PFSK-1 (cell line): ENCODE measurements around the gene SLC39A7.

ENCODE experiments used
- FOXP2 ChIP-seq: optimal IDR thresholded peaks from 2 replicates; pipeline ENCODE3; 2011; ENCODE audit warnings: borderline replicate concordance, control low read depth, inconsistent platforms; ENCODE audit not compliant: insufficient read depth; ENCODE audit errors: extremely low read length, extremely low read depth
- POLR2AphosphoS5 ChIP-seq: IDR thresholded peaks from 2 replicates; pipeline ENCODE4 v1.6.1; 2012; ENCODE audit warnings: low read depth, mild to moderate bottlenecking, control low read depth, low read length, moderate library complexity
- REST ChIP-seq, 2 experiments: IDR thresholded peaks; 2 replicates each; pipeline versions ENCODE4 v1.6.1 to v1.8.0; 2011 to 2012; ENCODE audit warnings: low read depth in 2 of 2, low read length in 2 of 2, control low read depth in 1 of 2, inconsistent platforms in 1 of 2, mild to moderate bottlenecking in 1 of 2, moderate library complexity in 1 of 2; ENCODE audit not compliant: insufficient read depth in 1 of 2
- SIN3A ChIP-seq: IDR thresholded peaks from 2 replicates; pipeline ENCODE4 v1.6.1; 2012; ENCODE audit warnings: mild to moderate bottlenecking, low read length, moderate library complexity, borderline replicate concordance; ENCODE audit not compliant: insufficient read depth
- TAF1 ChIP-seq: IDR thresholded peaks from 2 replicates; pipeline ENCODE4 v1.6.1; 2012; ENCODE audit warnings: low read length, control low read depth, borderline replicate concordance; ENCODE audit not compliant: insufficient read depth

The SLC39A7 gene

GRCh38 chr6:33191383-33192104 is 9.1 kb upstream of the SLC39A7 start:
- no peak for TF ChIP-seq SIN3A
- no peak for TF ChIP-seq FOXP2
- no peak for TF ChIP-seq POLR2AphosphoS5
- TF ChIP-seq TAF1, result no peak
- no peak for TF ChIP-seq REST (IDR thresholded peaks at IDR 0.05; ENCODE audit: insufficient read depth in 1 of 2, low read depth in 2 of 2, low read length in 2 of 2)

- TF ChIP-seq POLR2AphosphoS5, result no peak
- TF ChIP-seq SIN3A, result no peak
- no peak for TF ChIP-seq FOXP2
- no peak for TF ChIP-seq REST (IDR thresholded peaks at IDR 0.05; ENCODE audit: insufficient read depth in 1 of 2, low read depth in 2 of 2, low read length in 2 of 2)
- no peak for TF ChIP-seq TAF1
Measured at GRCh38 chr6:33192105-33192646, 8.5 kb upstream of the SLC39A7 start, which contains the start of gene COL11A2. Gene COL11A2 (minus strand): TSS chr6:33192467. CDS start chr6:33192240, 227 bp downstream.

GRCh38 chr6:33192671-33193602 is 7.7 kb upstream of the SLC39A7 start:
- TF ChIP-seq REST (IDR thresholded peaks at IDR 0.05; ENCODE audit: insufficient read depth in 1 of 2, low read depth in 2 of 2, low read length in 2 of 2) (no peak), SIN3A (no peak), TAF1 (no peak), FOXP2 (no peak), POLR2AphosphoS5 (no peak)

GRCh38 chr6:33193619-33194018 is 7.0 kb upstream of the SLC39A7 start:
- TF ChIP-seq POLR2AphosphoS5 (no peak), REST (IDR thresholded peaks at IDR 0.05; ENCODE audit: insufficient read depth in 1 of 2, low read depth in 2 of 2, low read length in 2 of 2) (no peak), TAF1 (no peak), SIN3A (no peak), FOXP2 (no peak)
